CD4-positive, alpha-beta T cell treated with Interferon alpha-2 for 1 hour (primary cell): Measurements from ENCODE around the gene NUP214.

Experiments used
- DNase-seq, 2 donors: peaks; one replicate each; pipeline ENCODE4 v3.0.0-alpha.2; 2020 to 2022

Gene NUP214

DNA sequence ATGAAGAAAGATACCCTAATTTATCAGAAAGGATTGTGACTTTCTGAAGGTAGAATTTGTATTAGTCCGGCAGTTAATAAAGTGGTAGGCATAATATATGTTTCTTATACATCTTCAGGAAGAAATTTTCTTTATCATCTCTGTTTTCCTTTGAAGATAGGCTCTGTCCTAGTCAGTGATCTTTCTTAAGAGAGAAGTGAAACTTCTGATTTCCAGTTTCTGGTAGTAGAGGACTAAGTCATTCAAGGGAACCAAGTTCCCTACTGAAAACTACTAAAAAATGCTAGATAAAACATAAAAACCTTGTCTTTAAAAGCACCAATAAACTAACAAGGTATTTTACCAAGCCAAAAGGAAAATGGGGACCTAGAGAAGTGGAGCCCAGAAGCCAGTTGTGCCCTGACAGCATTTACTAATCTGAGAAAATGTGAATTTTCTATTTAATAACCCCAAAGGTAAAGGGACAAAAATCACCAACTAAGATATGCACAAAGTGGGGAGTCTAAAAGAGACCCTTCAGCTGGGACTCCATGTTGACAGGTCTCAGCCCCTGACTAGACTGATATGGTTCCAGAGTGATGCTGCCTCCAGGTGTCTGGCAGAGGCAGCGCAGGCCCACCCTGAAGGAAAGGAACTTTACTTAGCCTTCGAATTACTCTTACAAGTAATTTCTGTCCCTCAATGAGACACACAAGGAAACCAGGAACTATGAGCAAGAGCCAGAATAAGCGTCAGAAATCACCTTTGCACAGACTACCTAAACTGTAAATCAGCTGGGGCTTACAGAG is 78.2 kb downstream of the NUP214 start:
- DNase-seq, result peak in 1 of 2 donors; percentile 6

DNA sequence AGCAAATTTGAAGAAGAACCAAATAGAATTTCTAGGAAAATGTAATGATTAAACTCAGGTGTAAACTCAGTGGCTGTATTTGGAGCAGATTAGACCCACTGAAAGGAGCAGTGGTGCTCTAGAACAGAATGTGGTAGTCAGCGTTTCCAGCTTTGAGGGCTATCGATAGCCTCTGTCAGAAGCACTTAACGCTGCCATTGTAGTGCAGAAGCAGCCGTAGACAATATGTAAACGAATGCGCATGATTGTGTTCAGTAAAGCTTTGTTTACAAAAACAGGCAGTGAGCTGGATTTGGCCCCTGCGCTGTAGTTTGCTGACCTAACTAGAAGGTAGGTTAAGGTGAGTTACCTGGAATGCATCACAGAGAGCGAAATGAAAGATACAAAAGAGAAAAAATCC is 78.9 kb downstream of the NUP214 start:
- no peak for DNase-seq

DNA sequence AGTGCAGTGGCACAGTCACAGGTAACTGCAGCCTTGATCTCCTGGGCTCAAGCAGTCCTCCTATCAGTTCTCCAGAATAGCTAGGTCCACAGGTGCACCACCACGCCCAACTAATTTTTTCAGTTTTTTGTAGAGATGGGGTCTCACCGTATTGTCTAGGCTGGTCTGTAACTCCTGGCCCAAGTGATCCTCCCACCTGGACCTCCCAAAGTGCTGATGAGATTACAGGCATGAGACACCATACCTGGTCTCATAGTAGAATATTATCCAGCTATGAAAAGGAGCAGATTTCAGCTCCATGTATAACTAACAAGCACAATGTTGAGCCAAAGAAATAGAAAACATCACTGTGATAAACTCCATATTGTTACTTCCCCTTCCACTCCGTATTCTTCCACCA is 81.1 kb downstream of the NUP214 start:
- no peak for DNase-seq

DNA sequence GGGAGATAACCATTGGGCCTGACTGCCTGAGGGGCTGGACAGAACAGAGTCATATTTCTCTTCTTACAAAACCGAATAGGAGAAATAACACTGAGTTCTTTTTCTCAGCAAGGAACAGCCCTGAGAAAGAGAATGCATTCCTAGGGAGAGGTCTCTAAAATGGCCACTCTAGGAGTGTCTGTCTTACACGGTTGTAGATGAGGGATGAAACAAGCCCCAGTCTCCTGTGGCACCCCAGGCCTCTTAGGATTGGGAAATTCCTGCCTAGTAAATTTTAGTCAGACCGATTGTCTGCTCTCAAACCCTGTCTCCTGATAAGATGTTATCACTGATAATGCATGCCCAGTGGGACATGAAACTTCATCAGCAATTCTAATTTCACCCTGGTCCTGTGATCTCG is 86.5 kb downstream of the NUP214 start:
- peak in 1 of 2 donors; percentile 8 for DNase-seq

DNA sequence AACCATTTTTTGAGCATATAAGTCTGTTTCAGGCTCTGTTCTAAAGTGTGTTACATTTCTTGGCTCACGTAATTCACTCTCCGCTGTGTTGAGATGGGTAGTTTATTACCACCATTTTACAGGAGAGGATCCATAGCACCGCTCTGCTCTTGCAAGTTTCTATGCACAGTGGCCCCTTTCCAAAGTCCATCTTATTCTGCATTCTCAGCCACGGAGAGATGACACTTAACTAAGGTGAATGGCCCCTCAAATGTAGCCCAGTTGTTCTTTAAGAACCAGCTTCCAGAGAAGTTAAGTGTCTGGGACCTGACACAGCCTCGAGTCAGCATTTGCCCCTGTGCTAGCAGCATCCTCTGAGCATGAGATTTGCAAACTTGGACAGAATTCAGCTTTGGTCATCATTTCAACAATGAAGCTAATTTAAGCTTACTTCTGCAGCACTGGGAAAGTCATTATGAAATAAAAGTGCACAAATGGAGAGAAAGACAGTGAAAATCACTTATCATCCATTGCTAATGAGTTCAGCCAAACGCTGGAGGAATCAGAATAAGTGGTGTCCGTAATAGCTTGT is 89.0 kb downstream of the NUP214 start:
- no peak for DNase-seq

DNA sequence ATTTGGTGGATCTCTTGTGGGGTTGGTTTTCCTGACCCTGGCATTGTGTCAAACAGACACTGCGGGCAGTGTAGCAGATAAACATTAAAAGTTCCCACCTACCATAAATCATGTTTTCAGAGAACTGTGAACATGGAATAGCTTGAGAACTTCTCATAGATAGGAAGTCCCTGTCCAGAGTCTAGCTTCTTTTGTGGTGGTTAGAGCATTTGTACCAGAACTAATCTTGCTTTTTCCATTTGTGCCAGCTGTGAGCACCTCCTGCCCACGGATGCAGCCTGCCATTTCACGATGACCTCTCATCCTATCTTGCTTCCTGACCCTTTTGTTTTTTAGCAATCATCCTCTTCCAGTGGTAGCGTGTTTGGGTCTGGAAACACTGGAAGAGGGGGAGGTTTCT is 89.5 kb downstream of the NUP214 start:
- DNase-seq, result no peak

DNA sequence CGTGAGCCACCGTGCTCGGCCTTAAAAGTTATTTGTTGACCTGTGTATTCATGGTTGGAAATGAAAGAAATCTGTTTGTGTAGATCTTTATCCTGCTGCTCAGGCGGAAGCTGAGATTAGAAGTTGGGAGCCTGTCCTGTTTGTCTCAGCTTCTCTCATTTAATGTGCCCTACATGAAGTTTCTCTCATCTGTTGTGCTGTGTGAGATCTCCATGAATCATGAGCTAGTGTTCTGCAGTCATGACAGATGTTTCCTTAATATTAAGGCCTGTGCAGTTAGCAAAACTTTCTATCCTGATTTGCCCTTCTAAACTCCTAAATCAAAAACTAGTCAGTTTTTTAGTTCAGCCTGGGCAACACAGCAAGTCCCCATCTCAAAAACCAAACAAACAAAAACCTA is 91.4 kb downstream of the NUP214 start:
- no peak for DNase-seq

DNA sequence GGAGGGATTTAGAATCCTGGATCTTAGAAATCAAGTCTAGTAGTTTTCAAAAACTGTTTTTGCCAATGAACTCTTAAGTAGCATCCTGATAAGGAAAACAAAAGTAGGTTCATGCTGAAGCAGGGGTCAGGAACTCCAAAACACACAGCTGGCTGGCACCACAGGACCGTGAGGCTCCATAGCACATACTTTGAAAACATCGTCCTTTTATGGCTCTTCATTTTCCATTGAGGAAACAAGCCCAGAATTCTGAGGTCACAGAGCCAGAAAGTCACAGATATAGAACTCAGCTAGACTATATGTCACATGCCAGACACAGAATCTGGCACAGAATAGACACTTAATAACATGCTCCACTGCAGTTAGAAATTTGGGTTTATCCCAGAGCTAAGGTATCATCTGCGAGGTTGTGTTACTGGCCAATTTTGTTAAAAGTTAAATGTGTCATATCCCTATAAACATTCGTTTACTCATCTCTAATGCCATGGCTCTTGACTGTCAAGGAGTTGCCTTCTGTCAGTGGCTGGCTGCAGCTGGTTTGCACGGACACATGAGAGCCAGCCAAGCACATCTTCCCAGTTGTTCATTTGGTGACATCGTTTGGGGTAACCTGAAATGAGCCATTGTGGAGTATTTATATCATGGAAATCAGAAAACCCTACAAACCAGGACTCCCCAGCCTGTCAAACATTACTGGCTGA is 92.1 kb downstream of the NUP214 start:
- no peak for DNase-seq

DNA sequence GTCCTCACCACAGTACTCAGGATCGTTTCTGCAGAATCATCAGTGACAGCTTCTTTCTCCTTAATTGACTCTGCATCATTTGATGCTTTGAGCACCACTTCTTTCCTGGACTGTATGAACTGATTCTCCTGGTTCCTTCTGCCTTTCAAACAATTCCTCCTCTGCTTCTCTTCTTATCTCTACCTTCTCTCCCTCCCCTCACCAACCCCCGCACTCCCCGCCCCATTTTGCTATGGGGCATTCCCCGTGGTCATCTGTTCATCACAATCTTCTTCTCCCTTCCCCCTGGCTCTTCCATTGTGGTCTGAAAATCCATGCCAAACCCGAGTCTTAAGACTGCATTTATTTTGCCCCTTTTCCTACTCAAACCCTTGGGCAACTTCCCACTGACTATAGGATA is 93.0 kb downstream of the NUP214 start:
- no peak for DNase-seq

DNA sequence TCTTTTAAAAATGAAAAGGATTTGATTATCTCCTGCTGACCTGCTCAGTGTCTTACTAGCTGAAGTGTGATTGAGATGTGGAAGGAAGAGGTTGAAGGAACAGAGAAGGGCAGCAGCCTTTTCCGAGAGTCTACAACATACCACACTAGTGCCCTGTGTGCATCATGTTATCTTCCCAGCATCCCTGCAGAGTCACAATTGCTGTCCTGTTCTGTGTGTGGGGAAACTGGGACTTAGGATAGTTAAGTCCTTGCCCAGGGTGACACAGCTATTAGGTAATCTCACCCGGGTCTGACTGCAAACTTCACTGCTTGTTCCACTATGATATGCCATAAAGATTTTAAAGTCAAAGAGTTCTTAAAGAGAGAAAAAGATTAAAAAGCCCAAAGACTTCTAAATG is 95.1 kb downstream of the NUP214 start:
- no peak for DNase-seq

DNA sequence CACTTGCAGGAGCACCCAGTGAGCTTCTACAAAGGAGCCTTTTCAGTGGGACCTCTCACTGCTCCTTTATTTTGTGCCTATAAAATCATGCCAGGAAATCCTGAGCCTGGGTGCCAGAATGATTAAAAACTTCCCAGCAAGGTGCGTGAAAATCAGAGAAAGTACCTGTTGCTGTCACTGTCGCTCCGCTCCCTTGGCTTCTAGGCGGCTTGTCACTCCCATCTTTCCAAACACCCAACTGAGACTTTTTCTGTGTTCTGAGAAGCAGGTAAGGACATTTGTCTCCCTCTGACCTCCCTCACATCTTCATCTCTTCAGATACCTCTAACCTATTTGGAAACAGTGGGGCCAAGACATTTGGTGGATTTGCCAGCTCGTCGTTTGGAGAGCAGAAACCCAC is 97.1 kb downstream of the NUP214 start:
- no peak for DNase-seq

DNA sequence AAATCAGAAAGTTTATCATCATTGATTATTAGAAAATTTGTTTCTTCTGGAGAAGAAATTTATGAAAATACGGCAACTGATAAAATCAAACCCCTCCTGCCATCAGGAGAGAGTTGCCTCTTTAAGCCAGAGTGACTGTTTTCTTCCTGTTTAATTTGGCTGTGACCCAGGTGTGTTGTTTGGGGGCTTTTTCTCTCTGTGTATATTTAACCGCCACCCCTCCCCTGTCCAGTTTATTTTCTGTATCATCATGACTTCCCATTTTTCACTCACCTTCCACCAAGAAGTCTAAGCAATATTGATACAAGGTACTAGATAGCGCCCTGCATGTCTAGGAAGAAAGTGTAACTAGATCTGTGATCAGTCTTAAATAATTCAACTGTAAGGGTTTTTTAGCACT is 100.8 kb downstream of the NUP214 start:
- DNase-seq, result no peak

DNA sequence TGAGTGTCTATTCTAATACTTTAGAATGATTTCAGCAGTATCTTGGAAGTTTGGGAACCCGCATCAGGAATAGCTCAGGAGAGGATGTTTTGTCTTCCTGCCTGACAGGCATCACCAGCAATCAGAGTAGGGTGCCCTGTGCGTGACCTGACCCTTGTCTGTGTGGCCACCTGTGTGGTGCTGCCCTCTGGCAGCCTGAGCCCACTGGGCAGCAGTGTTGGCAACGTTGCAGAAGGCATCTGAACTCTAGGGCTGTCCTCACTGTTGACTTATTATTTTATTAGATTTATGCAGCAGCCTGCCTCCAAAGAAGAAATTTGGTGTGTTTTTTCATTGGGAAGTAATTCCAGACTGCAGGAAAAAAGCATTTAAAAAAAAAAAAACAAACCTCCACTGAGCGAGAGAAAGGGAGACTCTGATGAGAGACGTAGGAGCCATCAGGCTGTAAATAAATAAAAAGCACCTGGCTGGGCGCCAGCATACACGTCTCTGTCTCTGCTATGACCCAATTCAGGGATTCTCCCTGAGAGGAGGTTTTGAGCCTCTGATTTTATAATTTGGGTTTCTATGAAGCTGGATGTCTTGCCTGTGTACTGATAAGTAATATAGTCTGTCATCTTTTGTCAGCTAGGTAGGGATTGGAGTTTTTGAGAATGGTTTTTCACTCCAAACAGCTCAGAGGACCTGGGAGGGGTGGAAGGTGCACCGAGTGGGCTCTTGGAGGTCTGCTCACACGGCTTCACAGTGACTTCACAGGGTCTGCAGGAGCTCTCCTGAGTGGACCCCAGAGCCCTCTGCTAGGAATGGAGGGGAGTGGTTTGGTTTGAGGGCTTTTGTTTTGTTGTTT is 101.9 kb downstream of the NUP214 start:
- DNase-seq, result no peak

DNA sequence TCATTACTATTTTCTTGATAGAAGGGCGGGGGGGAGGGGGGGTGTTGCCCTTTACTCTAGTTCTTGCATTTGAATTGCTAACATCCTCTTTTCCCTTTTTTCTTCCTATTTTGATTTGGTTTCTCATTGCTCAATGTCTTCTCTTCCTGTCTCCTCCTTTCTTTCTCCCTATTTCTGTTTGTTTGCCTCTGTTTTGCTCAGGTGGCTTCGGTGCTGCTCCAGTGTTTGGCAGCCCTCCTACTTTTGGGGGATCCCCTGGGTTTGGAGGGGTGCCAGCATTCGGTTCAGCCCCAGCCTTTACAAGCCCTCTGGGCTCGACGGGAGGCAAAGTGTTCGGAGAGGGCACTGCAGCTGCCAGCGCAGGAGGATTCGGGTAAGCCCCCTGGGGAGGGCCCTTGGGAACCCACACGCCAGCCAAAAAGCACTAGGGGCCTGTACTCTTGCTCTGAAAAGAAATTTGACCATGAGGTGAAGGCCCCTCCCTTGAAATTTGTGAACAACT is 102.6 kb downstream of the NUP214 start:
- DNase-seq, result no peak

DNA sequence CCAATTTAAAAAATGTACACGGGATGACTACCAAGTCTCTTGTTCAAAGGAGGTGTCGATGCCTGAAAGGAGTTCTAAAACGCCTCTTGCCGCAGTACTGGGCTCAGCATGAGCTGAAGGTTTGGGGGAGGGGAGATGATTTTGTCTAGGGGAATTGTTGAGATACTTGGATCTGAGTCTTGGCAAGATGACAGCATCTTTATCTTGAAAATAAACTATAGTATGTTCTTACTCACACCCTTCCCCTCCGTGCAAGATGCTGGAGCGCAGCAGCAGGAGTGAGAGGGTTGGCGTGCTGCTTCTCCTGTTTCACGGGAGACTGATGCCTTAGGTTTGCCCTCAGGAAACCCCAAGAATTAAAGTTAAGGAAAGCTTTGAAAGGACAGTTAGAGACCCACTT is 103.6 kb downstream of the NUP214 start:
- no peak for DNase-seq

DNA sequence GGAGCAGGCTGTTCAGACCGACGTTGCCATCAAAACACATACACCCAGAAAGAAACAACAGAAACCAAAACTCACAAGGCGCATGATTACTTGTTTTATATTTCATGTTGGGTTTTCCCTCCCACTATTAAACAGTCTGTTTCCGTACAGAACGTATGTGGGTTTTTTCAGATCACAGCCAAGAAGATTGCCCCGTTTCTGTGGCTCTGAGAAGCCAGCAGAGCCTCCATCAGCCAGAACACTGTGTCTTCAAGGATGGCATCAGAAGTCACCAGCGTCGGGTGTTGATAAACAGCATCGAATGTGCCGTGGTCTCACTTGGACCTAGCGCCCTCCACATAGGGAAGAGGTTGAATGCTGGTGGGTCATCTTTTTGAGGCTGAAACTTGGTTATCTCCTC is 108.2 kb downstream of the NUP214 start:
- peak in 1 of 2 donors; percentile 57 for DNase-seq

DNA sequence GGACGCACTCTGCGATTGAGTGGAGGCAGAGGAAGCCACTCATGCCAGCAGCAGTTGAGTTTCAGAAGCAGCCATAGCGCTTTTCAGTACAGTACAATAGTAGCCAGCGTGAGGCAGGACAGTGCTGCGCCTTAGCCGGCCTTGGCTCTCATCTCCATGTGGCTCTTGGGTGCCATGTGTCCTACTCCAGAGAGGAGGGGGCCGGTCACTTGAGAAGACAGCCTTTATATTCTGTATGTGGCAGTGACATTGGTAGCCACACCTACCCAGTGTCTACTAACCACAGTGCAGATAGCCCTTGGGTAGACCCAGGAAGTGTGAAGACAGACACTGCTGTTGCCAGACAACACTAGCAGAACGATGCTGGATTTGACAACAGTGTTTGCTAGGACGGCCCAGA is 108.6 kb downstream of the NUP214 start:
- DNase-seq, result peak; percentile 24 to 64

DNA sequence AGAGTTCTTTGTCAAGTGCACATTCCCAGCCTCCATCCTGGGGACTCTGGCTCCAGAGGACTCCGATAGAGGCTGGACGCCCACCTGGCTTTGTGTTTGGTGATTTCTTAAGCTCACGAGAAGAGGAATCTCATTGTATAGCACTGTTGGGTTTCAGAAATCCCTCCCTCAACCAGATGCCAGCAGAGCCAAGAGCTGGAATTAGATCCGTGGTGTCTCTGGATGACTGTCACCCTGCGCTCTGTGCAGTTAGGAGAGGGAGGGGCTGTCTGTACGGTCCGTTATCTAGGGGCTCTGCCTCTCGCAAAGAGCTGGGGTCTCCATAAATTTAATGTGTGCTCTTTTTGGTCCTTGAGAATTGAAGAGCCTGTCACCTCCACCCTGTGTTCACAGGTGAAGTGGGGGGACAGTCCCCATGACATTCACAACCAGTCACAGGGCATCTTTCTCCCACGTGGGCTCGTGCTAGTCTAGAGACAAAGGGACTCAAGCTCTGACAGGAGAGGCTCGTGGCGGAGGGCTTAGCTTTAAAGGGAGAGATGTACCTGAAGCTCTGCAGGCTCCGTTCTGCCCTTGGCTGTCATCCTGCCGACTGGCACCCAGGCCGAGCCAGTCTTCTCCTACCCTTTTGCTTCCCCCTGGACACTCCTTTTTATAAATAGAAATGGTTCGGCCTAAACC is 109.6 kb downstream of the NUP214 start:
- no peak for DNase-seq

DNA sequence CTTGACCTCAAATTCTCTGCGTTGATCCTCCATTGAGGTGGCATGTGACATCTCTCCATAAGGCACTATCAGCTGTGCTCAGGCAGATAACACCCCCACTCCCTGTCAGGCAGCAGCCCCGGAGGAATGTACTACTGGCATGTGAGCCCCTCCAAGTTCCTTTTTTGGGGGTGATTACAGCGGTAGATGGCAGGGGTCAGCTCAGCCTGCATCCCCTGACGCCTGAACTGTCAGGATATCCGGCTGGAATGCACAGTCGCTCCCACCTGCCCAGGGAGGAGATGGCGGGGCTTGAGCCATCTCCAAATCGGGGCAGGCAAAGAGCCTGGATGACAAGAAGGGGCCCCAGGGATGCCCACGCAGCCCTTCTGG is 110.1 kb downstream of the NUP214 start:
- DNase-seq, result no peak

DNA sequence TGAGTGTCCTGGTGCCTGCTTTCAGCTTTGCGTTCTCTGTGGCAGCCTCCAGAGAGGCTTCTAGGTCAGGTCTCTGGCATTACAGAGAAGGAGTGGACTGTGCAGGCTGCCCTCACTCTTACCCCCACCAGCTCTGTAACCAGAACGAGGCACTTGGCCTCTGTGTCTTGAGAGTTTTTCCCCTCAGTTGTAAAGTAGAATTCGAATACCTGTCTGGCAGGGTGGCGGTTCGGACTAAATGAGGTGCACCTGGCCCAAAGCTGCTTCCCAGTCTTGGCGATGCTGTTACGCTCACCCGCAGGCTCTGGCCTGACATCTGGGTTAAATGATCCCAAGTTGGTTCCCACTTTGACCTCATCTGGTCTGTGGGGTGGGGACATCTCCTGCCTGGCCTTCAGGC is 110.8 kb downstream of the NUP214 start:
- DNase-seq, result no peak

DNA sequence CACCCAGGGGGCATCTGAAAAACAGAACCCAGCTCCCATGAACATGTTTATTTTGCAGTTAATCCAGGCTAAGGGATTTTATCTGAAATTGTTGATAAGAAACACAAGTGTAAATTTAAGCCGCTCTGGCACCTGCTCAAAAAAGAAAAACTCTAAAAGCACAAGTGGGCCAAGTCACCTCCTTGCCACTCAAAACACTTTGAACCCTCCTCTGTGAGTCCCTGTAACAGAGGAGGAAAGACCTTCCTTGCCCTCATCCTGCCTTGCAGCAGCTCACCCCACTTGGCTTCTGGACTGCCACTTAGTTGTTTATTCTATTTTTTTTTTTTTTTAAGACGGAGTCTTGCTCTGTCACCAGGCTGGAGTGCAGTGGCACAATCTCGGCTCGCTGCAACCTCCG is 111.4 kb downstream of the NUP214 start:
- DNase-seq, result no peak

DNA sequence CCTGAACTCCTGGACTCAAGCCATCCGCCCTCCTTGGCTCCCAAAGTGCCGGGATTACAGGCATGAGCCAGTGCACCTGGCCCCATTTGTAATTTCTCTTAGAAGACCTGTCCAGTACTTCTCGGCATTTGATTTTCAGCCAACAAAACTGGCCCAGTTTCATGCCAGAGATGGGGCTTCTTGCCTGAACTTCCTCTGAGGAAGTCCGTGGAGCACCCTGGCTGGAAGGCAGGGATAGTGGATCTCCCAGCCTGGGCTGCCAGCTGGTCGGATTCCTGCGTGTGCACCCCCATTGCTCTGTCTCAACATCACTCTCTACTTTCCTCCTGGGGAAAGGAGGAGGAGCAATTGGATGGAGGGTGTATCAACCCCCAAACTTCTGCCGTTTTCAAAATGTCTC is 111.9 kb downstream of the NUP214 start:
- DNase-seq, result no peak
